PC-3 (cell line): Measurements from ENCODE around the gene KCNIP4.

Source experiments
- EZH2 ChIP-seq: fragments of 300-600 bp; sonication (generic); IDR thresholded peaks from one replicate; pipeline ENCODE4 v1.6.1; 2017; ENCODE audit warnings: antibody characterized with exemption, mild to moderate bottlenecking, low read length; ENCODE audit not compliant: unreplicated experiment
- EZH2phosphoT487 ChIP-seq: fragments of 300-600 bp; sonication (generic); IDR thresholded peaks from 2 replicates; pipeline ENCODE4 v1.6.1; 2018; ENCODE audit warnings: mild to moderate bottlenecking, antibody characterized with exemption, low read length, borderline replicate concordance
- TF ChIP-seq, protein P1 (sequence below): fragments of 300-600 bp; sonication (generic); conservative IDR thresholded peaks from 2 replicates; pipeline ENCODE4 v1.5.1; 2017; ENCODE audit warnings: antibody characterized with exemption, low read depth, mild to moderate bottlenecking, low read length

DNA sequence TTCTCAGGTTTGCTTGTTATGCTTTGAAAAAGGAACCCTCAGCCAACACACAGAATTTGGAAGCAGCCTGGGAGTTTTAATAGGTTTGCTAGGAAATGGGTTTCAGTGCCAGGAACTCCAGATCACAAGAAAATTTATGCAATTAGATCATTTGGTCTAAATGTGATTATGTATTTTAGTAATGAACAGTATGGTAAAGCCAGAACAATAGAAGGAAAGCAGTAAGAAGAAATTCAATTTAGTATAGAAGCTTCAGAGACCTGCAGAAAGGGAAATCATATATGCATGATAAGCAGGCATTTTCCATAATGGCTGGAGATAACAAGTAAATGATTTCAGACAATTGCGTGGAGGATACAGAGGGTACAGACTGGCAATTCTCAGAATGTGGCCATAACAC, 184.7 kb downstream of the KCNIP4 start:
- TF ChIP-seq, protein P1, sequence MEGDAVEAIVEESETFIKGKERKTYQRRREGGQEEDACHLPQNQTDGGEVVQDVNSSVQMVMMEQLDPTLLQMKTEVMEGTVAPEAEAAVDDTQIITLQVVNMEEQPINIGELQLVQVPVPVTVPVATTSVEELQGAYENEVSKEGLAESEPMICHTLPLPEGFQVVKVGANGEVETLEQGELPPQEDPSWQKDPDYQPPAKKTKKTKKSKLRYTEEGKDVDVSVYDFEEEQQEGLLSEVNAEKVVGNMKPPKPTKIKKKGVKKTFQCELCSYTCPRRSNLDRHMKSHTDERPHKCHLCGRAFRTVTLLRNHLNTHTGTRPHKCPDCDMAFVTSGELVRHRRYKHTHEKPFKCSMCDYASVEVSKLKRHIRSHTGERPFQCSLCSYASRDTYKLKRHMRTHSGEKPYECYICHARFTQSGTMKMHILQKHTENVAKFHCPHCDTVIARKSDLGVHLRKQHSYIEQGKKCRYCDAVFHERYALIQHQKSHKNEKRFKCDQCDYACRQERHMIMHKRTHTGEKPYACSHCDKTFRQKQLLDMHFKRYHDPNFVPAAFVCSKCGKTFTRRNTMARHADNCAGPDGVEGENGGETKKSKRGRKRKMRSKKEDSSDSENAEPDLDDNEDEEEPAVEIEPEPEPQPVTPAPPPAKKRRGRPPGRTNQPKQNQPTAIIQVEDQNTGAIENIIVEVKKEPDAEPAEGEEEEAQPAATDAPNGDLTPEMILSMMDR, result no peak
- no peak for TF ChIP-seq EZH2
- no peak for TF ChIP-seq EZH2phosphoT487
